ENCODE results near the gene NME5. TPM values are rescaled to one million over a fixed set of nuclear protein-coding genes. Genes with fewer than 3 reads are reported as not detected.
A peak's percentile ranks its signal among the peaks of the same experiment; 100 is the strongest.
"Not testable (repeated sequence)": the region's sequence is repeated elsewhere in the genome, so short reads cannot be mapped to it uniquely, and the experiment has no call there.

The NME5 gene
- total RNA-seq, 1 experiment from 2014 or later: 0.44 TPM

- intact Hi-C loops (cut with micrococcal nuclease): no loop called here
- no peaks in the 10 kb centered on the region for H3K79me2 ChIP-seq (ENCODE audit: low read length)
- no peaks in the 10 kb centered on the region for H3K27me3 ChIP-seq (ENCODE audit: low read length)
- no peaks in the 10 kb centered on the region for H4K20me1 ChIP-seq (ENCODE audit: low read length)
- POLR2A ChIA-PET (ENCODE audit: unreplicated experiment): no interaction called here
- no peaks in the 10 kb centered on the region for H3K9me2 ChIP-seq (replicated peaks; ENCODE audit: low read length)
- no peaks in the 10 kb centered on the region for H3K36me3 ChIP-seq (ENCODE audit: low read depth, low read length)
- peak; percentile 17 for DNase-seq
- no TSS peak for BruUV-seq (replicated peaks)
- H3K27ac ChIP-seq (ENCODE audit: low read length): no peak overlapping the region
- H3K4me3 ChIP-seq (ENCODE audit: low read length): no peak overlapping the region
- H2AFZ ChIP-seq (ENCODE audit: low read length): no peak overlapping the region
- no peak overlapping the region for H3K4me2 ChIP-seq (ENCODE audit: low read length)
- no peaks in the 10 kb centered on the region for H3K9me3 ChIP-seq (ENCODE audit: low read length)
- peak; percentile 45; the same call in 1 of the 2 replicates for ATAC-seq
- no peaks in the 10 kb centered on the region for H3F3A ChIP-seq (ENCODE audit: low read length, unreplicated experiment)
- no peak for TF ChIP-seq CTCF (conservative IDR thresholded peaks at IDR 0.05; ENCODE audit: low read depth, low read length)
- no peak for TF ChIP-seq EZH2phosphoT487 (IDR thresholded peaks at IDR 0.05; ENCODE audit: borderline replicate concordance, low read length)
- no peak for TF ChIP-seq EZH2 (IDR thresholded peaks at IDR 0.05; ENCODE audit: low read length, unreplicated experiment)
- H3K4me1 ChIP-seq (ENCODE audit: insufficient read depth, low read length): peaks cover 10% of the 10 kb centered on the region
- H3K9ac ChIP-seq (ENCODE audit: low read length): no peak overlapping the region
- CTCF ChIA-PET: no interaction called here
These were observed 10.3 kb upstream of the NME5 start for GRCh38 chr5:138149530-138149929.

- Histone ChIP-seq H3K4me1 (ENCODE audit: insufficient read depth, low read length) (peaks cover 10% of the 10 kb centered on the region), H3K79me2 (ENCODE audit: low read length) (no peaks in the 10 kb centered on the region), H3K9me2 (replicated peaks; ENCODE audit: low read length) (no peaks in the 10 kb centered on the region), H3K9ac (ENCODE audit: low read length) (no peak overlapping the region), H3F3A (ENCODE audit: low read length, unreplicated experiment) (no peaks in the 10 kb centered on the region), H2AFZ (ENCODE audit: low read length) (no peak overlapping the region), H3K36me3 (ENCODE audit: low read depth, low read length) (no peaks in the 10 kb centered on the region), H3K27ac (ENCODE audit: low read length) (no peak overlapping the region), H3K4me3 (ENCODE audit: low read length) (no peak overlapping the region), H4K20me1 (ENCODE audit: low read length) (no peaks in the 10 kb centered on the region), H3K27me3 (ENCODE audit: low read length) (no peaks in the 10 kb centered on the region), H3K4me2 (ENCODE audit: low read length) (no peak overlapping the region), H3K9me3 (ENCODE audit: low read length) (no peaks in the 10 kb centered on the region)
- no TSS peak for BruUV-seq (replicated peaks)
- peak; percentile 73 for DNase-seq
- POLR2A ChIA-PET (ENCODE audit: unreplicated experiment): no interaction called here
- CTCF ChIA-PET: no interaction called here
- intact Hi-C loops (cut with micrococcal nuclease): no loop called here
- peak; percentile 98 for ATAC-seq
- TF ChIP-seq CTCF (conservative IDR thresholded peaks at IDR 0.05; ENCODE audit: low read depth, low read length) (no peak), EZH2 (IDR thresholded peaks at IDR 0.05; ENCODE audit: low read length, unreplicated experiment) (no peak), EZH2phosphoT487 (IDR thresholded peaks at IDR 0.05; ENCODE audit: borderline replicate concordance, low read length) (no peak)
These were observed 9.6 kb upstream of the NME5 start for GRCh38 chr5:138148811-138149210.

- H3K27ac ChIP-seq (ENCODE audit: low read length); H3K9ac ChIP-seq (ENCODE audit: low read length); H3K4me1 ChIP-seq (ENCODE audit: insufficient read depth, low read length); CTCF ChIA-PET; H3K36me3 ChIP-seq (ENCODE audit: low read depth, low read length); H3K27me3 ChIP-seq (ENCODE audit: low read length); ATAC-seq; DNase-seq; BruUV-seq (replicated peaks); H3K9me3 ChIP-seq (ENCODE audit: low read length); H4K20me1 ChIP-seq (ENCODE audit: low read length); H3K4me3 ChIP-seq (ENCODE audit: low read length); H3K4me2 ChIP-seq (ENCODE audit: low read length); H3K9me2 ChIP-seq (replicated peaks; ENCODE audit: low read length); H3K79me2 ChIP-seq (ENCODE audit: low read length); intact Hi-C loops (cut with micrococcal nuclease); H3F3A ChIP-seq (ENCODE audit: low read length, unreplicated experiment); POLR2A ChIA-PET (ENCODE audit: unreplicated experiment); H2AFZ ChIP-seq (ENCODE audit: low read length): not testable (repeated sequence)
These were observed 4.3 kb upstream of the NME5 start for GRCh38 chr5:138143578-138143977.

Measured in PC-3 (cell line).